ENCODE data around the gene LRRTM4. TPM values are rescaled to one million over a fixed set of nuclear protein-coding genes. Genes with fewer than 3 reads are reported as not detected.
"Not testable (repeated sequence)": the region's sequence is repeated elsewhere in the genome, so short reads cannot be mapped to it uniquely, and the experiment has no call there.

The LRRTM4 gene
- total RNA-seq, 2 donors from 2014 or later = not detected

DNA sequence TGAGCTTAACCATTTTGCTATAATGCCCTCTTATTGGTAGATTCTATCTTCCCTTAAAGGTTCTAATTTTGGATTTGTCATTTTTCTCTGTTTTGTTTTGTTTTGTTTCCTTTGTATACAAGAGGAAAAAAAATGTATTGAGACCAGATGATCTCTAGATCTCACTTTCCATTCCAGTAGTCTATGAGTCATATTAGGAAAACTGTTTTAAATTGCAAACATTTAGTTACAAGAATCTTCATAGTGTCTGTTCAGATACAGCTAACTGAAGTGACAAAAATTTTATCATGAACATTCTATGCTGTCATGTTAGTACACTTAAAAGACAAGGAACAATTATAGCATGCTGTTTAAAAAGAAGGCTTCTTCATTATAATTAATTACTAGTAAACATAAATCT, 322.8 kb downstream of the LRRTM4 start:
- Mint-ChIP-seq H3K9me3 (peaks cover 9% of the 10 kb centered on the region), H3K27ac (no peak overlapping the region), H3K4me3 (no peak overlapping the region), H3K36me3 (ENCODE audit: low read depth) (no peaks in the 10 kb centered on the region), H3K4me1 (no peaks in the 10 kb centered on the region), H3K27me3 (no peaks in the 10 kb centered on the region)
- ATAC-seq (replicated peaks) = no peak

DNA sequence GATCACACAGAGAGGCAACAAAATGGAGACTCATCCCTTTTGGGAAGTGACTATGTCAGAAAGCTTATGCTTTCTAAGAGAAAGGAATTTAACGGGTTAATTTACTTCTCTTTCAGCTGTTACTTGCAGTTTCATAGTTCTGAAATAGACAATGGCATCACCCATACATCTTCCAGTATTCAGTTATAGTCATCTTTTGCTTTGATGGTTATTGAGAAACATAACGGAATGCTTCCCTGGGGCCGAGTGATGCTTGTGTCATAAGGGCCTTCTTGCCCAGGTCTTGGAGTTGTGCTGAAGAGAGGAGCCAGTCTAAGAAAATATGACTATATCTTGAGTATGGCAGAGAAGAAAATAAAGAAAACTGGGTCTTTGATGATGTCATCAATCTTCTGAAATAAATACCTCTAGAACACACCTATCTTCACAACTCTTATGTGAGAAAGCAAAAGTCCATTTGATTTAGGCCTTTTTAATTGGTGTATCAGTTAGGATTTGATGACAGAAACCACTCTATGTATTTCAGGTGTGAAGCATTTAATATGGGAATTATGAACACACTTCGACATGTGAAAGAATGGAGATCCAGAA, 328.2 kb downstream of the LRRTM4 start:
- no peak overlapping the region for H3K27ac Mint-ChIP-seq
- H3K9me3 Mint-ChIP-seq = peaks cover 7% of the 10 kb centered on the region
- no peaks in the 10 kb centered on the region for H3K36me3 Mint-ChIP-seq (ENCODE audit: low read depth)
- no peak overlapping the region for H3K4me3 Mint-ChIP-seq
- no peak for ATAC-seq (replicated peaks)
- H3K4me1 Mint-ChIP-seq = no peaks in the 10 kb centered on the region
- H3K27me3 Mint-ChIP-seq = no peaks in the 10 kb centered on the region

DNA sequence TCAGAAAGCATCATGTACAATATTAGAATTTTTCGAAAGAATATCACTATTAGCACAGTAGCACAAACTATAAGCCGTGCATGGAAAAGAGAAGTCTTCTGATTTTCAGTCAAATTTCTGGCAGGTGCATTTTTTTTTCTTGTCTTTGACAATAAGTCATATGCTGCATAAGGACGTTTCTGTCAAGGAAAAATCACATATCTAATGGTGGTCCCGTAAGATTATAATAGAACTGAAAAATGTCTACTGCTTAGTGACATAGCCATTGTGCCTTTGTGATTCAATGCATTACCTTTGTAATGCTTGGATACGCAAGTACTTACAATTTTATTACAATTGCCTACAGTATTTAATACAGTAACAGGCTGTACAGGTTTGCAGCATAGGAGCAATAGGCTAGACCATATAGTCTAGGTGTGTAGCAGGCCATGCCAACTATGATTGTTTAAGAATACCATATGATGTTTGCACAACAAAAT, 329.3 kb downstream of the LRRTM4 start:
- H3K27me3 Mint-ChIP-seq = no peaks in the 10 kb centered on the region
- H3K4me1 Mint-ChIP-seq = no peaks in the 10 kb centered on the region
- no peak overlapping the region for H3K4me3 Mint-ChIP-seq
- H3K36me3 Mint-ChIP-seq (ENCODE audit: low read depth) = no peaks in the 10 kb centered on the region
- no peak overlapping the region for H3K27ac Mint-ChIP-seq
- ATAC-seq (replicated peaks) = no peak
- peaks cover 7% of the 10 kb centered on the region for H3K9me3 Mint-ChIP-seq

DNA sequence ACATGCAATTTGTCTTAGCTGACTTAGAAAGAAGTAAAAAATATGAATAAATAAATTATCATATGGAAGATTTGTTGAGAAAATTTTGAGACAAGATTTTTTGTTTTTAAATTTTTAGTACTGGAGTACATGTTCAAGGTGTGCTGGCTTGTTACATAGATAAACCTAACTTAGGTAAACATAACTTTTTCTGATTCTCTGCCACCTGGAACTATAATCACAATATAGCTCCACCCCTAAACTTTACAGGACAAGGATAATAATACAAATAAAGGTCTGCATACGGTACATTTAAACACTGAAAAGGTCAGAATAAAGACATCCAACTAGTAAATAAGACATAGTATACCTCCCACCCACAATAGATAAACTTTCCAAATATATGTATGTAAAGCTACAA, 330.5 kb downstream of the LRRTM4 start:
- H3K4me1 Mint-ChIP-seq = no peaks in the 10 kb centered on the region
- no peak for ATAC-seq (replicated peaks)
- no peaks in the 10 kb centered on the region for H3K27me3 Mint-ChIP-seq
- no peak overlapping the region for H3K4me3 Mint-ChIP-seq
- H3K27ac Mint-ChIP-seq = no peak overlapping the region
- no peaks in the 10 kb centered on the region for H3K36me3 Mint-ChIP-seq (ENCODE audit: low read depth)
- H3K9me3 Mint-ChIP-seq = peaks cover 7% of the 10 kb centered on the region

DNA sequence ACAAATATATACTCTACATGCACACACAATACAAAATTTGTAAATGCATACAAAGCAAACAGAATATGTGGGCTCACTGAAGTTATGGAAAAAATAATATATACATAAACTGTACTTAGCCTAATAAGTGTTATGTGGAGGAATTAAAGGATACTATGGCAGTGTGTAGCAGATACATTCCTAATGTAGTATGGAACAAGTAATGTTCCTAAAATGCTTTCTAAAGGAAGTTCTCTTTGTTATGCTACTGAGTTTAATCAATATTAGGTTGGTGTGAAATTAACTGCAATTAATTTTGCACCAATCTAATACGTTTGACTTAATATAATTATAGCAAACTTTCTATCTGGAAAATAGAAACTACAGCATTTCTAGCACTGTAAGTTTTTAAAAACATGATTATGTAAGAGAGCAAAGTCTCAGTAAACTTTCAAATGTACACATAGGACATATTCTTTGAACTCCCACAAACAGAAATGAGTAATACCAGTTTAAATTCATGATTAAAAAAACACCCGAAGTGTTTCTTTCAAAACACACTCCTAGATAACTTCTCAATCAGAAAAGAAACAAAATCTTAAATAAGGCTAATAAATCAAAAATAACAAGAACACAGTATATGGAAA, 331.3 kb downstream of the LRRTM4 start:
- Mint-ChIP-seq H3K27ac (no peak overlapping the region), H3K4me3 (no peak overlapping the region), H3K36me3 (ENCODE audit: low read depth) (no peaks in the 10 kb centered on the region), H3K4me1 (no peaks in the 10 kb centered on the region), H3K27me3 (no peaks in the 10 kb centered on the region), H3K9me3 (peaks cover 14% of the 10 kb centered on the region)
- no peak for ATAC-seq (replicated peaks)

DNA sequence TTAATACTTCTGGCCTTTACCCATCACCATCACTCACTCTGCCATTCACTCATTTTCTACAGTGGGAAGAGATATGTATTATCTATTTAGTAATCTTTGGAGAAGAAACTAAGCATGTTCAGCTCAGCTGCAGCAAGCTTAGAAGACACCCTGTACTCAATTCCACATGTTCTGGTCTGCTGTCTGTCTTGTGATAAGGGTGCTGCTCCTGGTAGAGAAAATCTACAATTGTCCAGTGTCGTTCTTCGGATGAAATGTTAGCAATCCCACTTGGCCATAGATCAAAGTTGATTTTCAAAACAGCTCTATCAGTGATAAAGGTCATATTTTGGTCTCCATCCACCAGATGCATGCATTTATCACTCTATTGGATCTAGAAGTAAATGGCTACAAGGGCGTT, 337.1 kb downstream of the LRRTM4 start:
- no peak overlapping the region for H3K27ac Mint-ChIP-seq
- H3K9me3 Mint-ChIP-seq = peaks cover 16% of the 10 kb centered on the region
- no peaks in the 10 kb centered on the region for H3K4me1 Mint-ChIP-seq
- no peaks in the 10 kb centered on the region for H3K27me3 Mint-ChIP-seq
- ATAC-seq (replicated peaks) = no peak
- H3K4me3 Mint-ChIP-seq = no peak overlapping the region
- no peaks in the 10 kb centered on the region for H3K36me3 Mint-ChIP-seq (ENCODE audit: low read depth)

DNA sequence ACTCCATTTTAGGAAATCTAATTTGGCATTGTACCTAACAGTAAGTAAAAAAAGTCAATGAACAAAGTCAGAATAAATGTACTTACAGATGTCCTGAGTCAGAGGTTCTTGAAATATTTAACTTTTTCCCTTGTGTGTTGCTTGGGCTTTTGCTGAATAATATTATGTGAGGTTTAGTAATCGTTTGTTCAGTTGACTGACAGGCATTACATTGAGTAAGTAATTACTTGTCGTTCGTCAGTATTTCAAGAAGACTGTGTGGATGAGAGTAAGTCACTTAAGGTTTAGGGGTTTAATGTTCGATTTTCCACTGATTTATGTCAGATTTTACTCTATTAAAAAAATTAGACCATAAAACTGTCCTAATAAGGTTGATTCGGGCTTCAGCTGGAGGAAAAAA, 342.9 kb downstream of the LRRTM4 start:
- no peak for ATAC-seq (replicated peaks)
- Mint-ChIP-seq H3K4me3 (no peak overlapping the region), H3K27me3 (no peaks in the 10 kb centered on the region), H3K9me3 (peaks cover 12% of the 10 kb centered on the region), H3K4me1 (no peaks in the 10 kb centered on the region), H3K36me3 (ENCODE audit: low read depth) (no peaks in the 10 kb centered on the region), H3K27ac (no peak overlapping the region)

DNA sequence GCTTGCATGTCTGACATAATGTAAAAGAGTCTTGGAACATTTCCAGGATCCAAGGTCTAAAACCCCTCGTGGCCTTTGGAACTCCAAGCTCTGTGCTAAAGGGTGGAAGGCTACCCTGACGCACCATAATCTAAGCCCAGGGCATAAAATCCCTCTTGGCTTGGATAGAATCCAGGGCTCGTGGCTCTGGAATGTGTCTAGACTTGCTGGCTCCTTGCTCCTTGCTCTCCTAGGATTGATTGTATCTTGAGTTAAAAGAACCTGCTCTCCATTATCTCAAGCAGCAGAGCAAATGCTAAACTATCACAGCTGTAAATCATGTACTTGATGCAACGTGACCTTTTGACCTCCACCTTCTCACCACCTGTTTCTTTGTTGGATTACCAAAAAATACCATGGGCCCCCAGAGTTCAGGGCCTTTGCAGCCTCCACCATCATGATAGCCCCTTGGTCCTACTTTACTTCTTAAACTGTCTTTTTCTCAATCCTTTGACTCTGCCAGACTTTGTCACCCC, 346.9 kb downstream of the LRRTM4 start:
- H3K27me3 Mint-ChIP-seq; H3K4me3 Mint-ChIP-seq; ATAC-seq (replicated peaks); H3K4me1 Mint-ChIP-seq; H3K36me3 Mint-ChIP-seq (ENCODE audit: low read depth); H3K27ac Mint-ChIP-seq: not testable (repeated sequence)
- peaks cover 11% of the 10 kb centered on the region for H3K9me3 Mint-ChIP-seq

DNA sequence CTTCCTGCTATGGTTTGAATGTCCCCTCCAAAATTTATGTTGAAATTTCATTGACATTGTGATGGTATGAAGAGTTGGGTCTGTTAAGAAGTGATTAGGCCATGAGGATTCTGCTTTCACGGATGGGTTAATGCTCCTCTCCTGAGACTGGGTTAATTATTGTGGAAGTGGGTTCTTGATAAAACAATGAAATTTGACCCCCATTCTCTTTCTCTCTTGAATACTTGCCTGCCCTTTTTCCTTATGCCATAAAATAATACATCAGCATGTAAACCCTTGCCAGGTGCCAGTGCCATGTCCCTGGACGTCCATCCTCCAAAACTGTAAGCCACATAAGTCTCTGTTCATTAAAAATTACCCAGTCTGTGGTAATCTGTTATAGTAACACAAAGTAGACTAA, 352.8 kb downstream of the LRRTM4 start:
- H3K9me3 Mint-ChIP-seq = peaks cover 20% of the 10 kb centered on the region
- H3K27me3 Mint-ChIP-seq = no peaks in the 10 kb centered on the region
- H3K27ac Mint-ChIP-seq = no peak overlapping the region

DNA sequence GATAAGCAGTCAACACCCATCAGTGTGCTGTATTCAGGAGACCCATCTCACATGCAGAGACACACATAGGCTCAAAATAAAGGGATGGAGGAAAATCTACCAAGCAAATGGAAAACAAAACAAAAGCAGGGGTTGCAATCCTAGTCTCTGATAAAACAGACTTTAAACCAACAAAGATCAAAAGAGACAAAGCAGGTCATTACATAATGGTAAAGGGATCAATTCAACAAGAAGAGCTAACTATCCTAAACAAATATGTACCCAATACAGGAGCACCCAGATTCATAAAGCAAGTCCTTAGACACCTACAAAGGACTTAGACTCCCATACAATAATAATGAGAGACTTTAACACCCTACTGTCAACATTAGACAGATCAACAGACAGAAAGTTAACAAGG, 358.2 kb downstream of the LRRTM4 start:
- not testable (repeated sequence) for ATAC-seq (replicated peaks); H3K4me3 Mint-ChIP-seq; H3K36me3 Mint-ChIP-seq (ENCODE audit: low read depth); H3K27me3 Mint-ChIP-seq; H3K4me1 Mint-ChIP-seq; H3K27ac Mint-ChIP-seq
- H3K9me3 Mint-ChIP-seq = peaks cover 16% of the 10 kb centered on the region

More for the DNA sequence above, 352.8 kb downstream of the LRRTM4 start:
- no peaks in the 10 kb centered on the region for H3K4me1 Mint-ChIP-seq
- no peak for ATAC-seq (replicated peaks)
- no peaks in the 10 kb centered on the region for H3K36me3 Mint-ChIP-seq (ENCODE audit: low read depth)
- H3K4me3 Mint-ChIP-seq = no peak overlapping the region

DNA sequence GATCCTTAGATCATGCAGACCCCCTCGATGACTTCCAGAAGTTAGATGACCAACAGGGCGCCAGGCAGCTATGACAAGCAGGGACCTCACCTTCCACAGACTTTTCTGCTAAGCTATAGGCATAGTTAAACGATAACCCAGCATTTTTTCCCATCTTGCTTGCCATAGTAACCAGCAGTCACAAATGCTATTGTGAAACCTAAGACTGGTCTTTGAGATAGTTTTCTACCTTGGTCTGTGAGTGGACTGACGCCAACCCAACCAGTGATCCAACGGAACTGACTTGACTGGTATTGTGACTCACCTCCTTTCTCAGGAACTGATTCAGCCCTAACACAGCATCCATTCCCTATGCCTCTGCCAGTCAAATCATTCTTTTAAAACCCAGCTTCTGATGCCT, 361.2 kb downstream of the LRRTM4 start:
- H3K27me3 Mint-ChIP-seq = no peaks in the 10 kb centered on the region
- peaks cover 12% of the 10 kb centered on the region for H3K9me3 Mint-ChIP-seq
- ATAC-seq (replicated peaks) = no peak
- H3K4me3 Mint-ChIP-seq = no peak overlapping the region
- H3K27ac Mint-ChIP-seq = no peak overlapping the region
- H3K36me3 Mint-ChIP-seq (ENCODE audit: low read depth) = no peaks in the 10 kb centered on the region
- H3K4me1 Mint-ChIP-seq = no peaks in the 10 kb centered on the region

DNA sequence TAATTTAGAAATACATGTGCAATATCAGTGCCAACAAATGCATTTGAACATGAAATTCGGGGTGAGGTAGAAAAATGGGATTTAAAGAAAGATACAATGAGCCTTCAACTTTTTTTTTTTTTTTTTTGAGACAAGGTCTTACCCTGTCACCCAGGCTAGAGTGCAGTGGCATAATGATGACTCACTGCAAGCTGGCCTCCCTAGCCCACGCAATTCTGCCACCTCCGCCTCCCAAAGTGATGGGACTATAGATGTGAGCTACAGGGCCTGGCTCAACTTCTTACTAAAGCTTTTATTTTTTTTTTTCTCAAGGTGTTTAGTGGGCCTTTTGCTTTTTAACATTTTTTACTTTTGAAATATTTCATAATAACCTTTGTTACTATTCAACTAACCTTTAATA, 365.6 kb downstream of the LRRTM4 start:
- no peak overlapping the region for H3K27ac Mint-ChIP-seq
- no peaks in the 10 kb centered on the region for H3K27me3 Mint-ChIP-seq
- no peak for ATAC-seq (replicated peaks)
- no peaks in the 10 kb centered on the region for H3K4me1 Mint-ChIP-seq
- H3K36me3 Mint-ChIP-seq (ENCODE audit: low read depth) = no peaks in the 10 kb centered on the region
- no peaks in the 10 kb centered on the region for H3K9me3 Mint-ChIP-seq
- no peak overlapping the region for H3K4me3 Mint-ChIP-seq

DNA sequence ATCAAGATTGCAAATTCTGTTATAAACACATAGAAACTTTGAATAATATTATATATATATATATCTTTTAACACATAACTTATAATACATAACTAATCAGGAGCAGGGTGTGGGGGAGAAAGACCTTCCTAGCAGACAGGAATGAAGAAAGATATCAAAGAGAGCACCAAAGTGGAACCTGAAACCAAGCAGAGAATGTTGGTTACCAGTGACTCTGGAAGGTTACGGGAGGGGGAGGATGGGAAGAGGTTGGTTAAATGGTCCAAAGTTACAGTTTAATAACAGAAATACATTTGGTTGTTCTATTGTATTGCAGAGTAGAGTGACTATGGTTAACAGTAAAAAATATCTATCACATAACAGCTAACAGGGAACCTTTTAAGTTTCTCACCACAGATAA, 366.7 kb downstream of the LRRTM4 start:
- peaks cover 4% of the 10 kb centered on the region for H3K9me3 Mint-ChIP-seq
- no peaks in the 10 kb centered on the region for H3K4me1 Mint-ChIP-seq
- no peak overlapping the region for H3K4me3 Mint-ChIP-seq
- ATAC-seq (replicated peaks) = no peak
- no peak overlapping the region for H3K27ac Mint-ChIP-seq
- no peaks in the 10 kb centered on the region for H3K27me3 Mint-ChIP-seq
- no peaks in the 10 kb centered on the region for H3K36me3 Mint-ChIP-seq (ENCODE audit: low read depth)

DNA sequence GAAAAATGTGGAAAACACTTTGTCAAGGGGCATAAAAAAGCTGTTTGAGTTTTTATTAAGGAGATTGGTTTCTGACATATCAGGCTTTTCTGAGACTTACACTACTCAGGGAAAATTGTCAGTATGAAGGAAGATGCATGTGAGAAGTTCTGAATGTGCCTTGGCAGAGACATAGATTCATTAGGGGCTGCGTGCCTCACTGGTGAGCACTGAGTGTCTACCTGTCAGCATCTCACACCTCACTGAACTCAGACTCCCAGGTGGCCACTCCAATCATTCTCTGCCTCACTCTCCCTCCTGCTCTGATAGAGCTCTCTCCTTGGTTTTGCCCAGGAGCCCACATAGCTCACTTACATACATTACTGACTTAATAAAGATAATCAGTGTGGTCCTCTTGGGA, 372.6 kb downstream of the LRRTM4 start:
- no peaks in the 10 kb centered on the region for H3K36me3 Mint-ChIP-seq (ENCODE audit: low read depth)

DNA sequence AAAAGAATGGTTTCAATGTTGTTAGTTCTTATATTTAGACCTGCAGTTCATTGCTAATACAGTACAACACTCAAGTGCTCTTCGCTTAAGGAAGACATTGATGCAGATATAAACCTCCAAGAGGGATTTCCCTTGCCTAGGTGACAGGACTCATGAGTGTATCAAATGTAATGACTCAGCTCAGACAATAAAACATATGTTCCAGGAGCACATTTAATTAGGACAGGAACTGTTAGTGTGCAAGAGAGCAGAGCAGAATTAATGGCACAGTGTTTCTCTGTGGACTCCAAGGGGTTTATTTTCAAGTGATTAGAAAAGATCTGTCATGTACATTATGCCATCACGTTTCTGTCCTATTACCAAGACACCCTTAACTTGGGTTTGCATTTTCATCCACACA, 375.0 kb downstream of the LRRTM4 start:
- Mint-ChIP-seq H3K4me3 (no peak overlapping the region), H3K27me3 (no peaks in the 10 kb centered on the region), H3K4me1 (no peaks in the 10 kb centered on the region), H3K36me3 (ENCODE audit: low read depth) (no peaks in the 10 kb centered on the region), H3K9me3 (peaks cover 15% of the 10 kb centered on the region), H3K27ac (no peak overlapping the region)
- ATAC-seq (replicated peaks) = no peak

More for the DNA sequence above, 372.6 kb downstream of the LRRTM4 start:
- Mint-ChIP-seq H3K9me3 (peaks cover 15% of the 10 kb centered on the region), H3K4me3 (no peak overlapping the region), H3K4me1 (no peaks in the 10 kb centered on the region), H3K27me3 (no peaks in the 10 kb centered on the region), H3K27ac (no peak overlapping the region)
- ATAC-seq (replicated peaks) = no peak
